GM21423 (cell line): ENCODE data around the gene SMARCD3.

Source experiments
- ATAC-seq: cut with Tn5 transposase; IDR thresholded peaks from one replicate; pipeline ENCODE4 v1.9.1; 2021; ENCODE audit warnings: mild to moderate bottlenecking, moderate library complexity; ENCODE audit not compliant: unreplicated experiment

The SMARCD3 gene

GRCh38 chr7:151249034-151249731 is 689 bp upstream of the SMARCD3 start:
- ATAC-seq: no peak

- no peak for ATAC-seq
Observed at GRCh38 chr7:151247611-151248345, 716 bp downstream of the SMARCD3 start.

GRCh38 chr7:151246851-151247580 is 1.5 kb downstream of the SMARCD3 start:
- ATAC-seq: no peak

GRCh38 chr7:151246102-151246850 is 2.2 kb downstream of the SMARCD3 start:
- no peak for ATAC-seq

- peak; percentile 41 for ATAC-seq
Observed at GRCh38 chr7:151245360-151246101, 3.0 kb downstream of the SMARCD3 start.

- no peak for ATAC-seq
Observed at GRCh38 chr7:151244841-151245346, 3.6 kb downstream of the SMARCD3 start.

GRCh38 chr7:151244196-151244840 is 4.2 kb downstream of the SMARCD3 start:
- ATAC-seq: no peak

GRCh38 chr7:151243408-151244195 is 4.9 kb downstream of the SMARCD3 start:
- no peak for ATAC-seq

- ATAC-seq: no peak
Observed at GRCh38 chr7:151243045-151243349, 5.5 kb downstream of the SMARCD3 start.

GRCh38 chr7:151242159-151243044 is 6.1 kb downstream of the SMARCD3 start:
- ATAC-seq: no peak

GRCh38 chr7:151241755-151242096 is 6.8 kb downstream of the SMARCD3 start:
- no peak for ATAC-seq

GRCh38 chr7:151240942-151241754 is 7.3 kb downstream of the SMARCD3 start:
- no peak for ATAC-seq

GRCh38 chr7:151240536-151240935 is 8.0 kb downstream of the SMARCD3 start:
- ATAC-seq: no peak

- ATAC-seq: no peak
Observed at GRCh38 chr7:151239837-151240459, 8.5 kb downstream of the SMARCD3 start.

- no peak for ATAC-seq
Observed at GRCh38 chr7:151238924-151239836, 9.3 kb downstream of the SMARCD3 start.
